SK-N-SH (cell line): Measurements from ENCODE around the gene PGM2L1. TPM values are rescaled to one million over a fixed set of nuclear protein-coding genes. Genes with fewer than 3 reads are reported as not detected.

Experiments
- CTCF ChIA-PET: fragments of 300-600, 350-600 bp; formaldehyde crosslinking; extraction: SDS; loops from one replicate; lab custom pipeline; 2021; lab: Yijun Ruan, JAX
- POLR2A ChIA-PET: fragments of 350-600 bp; sonication (Branson Sonifier 250); formaldehyde crosslinking; extraction: SDS; loops from one replicate; lab custom pipeline; 2020; ENCODE audit warnings: antibody characterized with exemption, inconsistent platforms; lab: Yijun Ruan, JAX
- DNase-seq: peaks from one replicate; pipeline ENCODE4 v3.0.0; 2012
- H2AFZ ChIP-seq: fragments of 200-600 bp; sonication (generic); 2 replicates; pipeline ENCODE4 v1.8.1; 2016; ENCODE audit warnings: antibody characterized with exemption, mild to moderate bottlenecking, low read depth
- H3F3A ChIP-seq: fragments of 200-600 bp; sonication (generic); replicated peaks from 2 replicates; pipeline ENCODE3; 2016; ENCODE audit warnings: antibody characterized with exemption, mild to moderate bottlenecking; ENCODE audit not compliant: insufficient read depth
- H3K27ac ChIP-seq, 2 experiments: fragments of 200-500 bp in 1 of 2; fragments of 200-600 bp in 1 of 2; sonication (Bioruptor generic) in 1 of 2; sonication (generic), shearing (Covaris generic) in 1 of 2; 2 replicates each; pipeline versions ENCODE4 v1.5.1 to v1.6.1; 2014 to 2016; ENCODE audit warnings: low read depth in 2 of 2, inconsistent platforms in 1 of 2, low read length in 1 of 2, mild to moderate bottlenecking in 1 of 2, mixed read lengths in 1 of 2
- H3K27me3 ChIP-seq: fragments of 200-600 bp; sonication (generic), shearing (Covaris generic); 2 replicates; pipeline ENCODE4 v1.6.1; 2016; ENCODE audit warnings: mixed run types; ENCODE audit not compliant: insufficient read depth
- H3K36me3 ChIP-seq, 2 experiments: fragments of 200-500 bp in 1 of 2; fragments of 200-600 bp in 1 of 2; sonication (Bioruptor generic) in 1 of 2; sonication (generic) in 1 of 2; replicated peaks in 1 of 2; 2 replicates each; pipeline versions ENCODE3 to v1.5.1; 2014 to 2016; ENCODE audit warnings: low read length in 1 of 2, mild to moderate bottlenecking in 1 of 2; ENCODE audit not compliant: insufficient read depth in 2 of 2, control insufficient read depth in 1 of 2
- H3K4me1 ChIP-seq, 2 experiments: fragments of 200-500 bp in 1 of 2; fragments of 200-600 bp in 1 of 2; sonication (Bioruptor generic) in 1 of 2; sonication (generic), shearing (Covaris generic) in 1 of 2; 2 replicates each; pipeline versions ENCODE4 v1.5.1 to v1.6.1; 2014 to 2016; ENCODE audit warnings: low read depth in 1 of 2, low read length in 1 of 2, mixed run types in 1 of 2; ENCODE audit not compliant: insufficient read depth in 2 of 2, control insufficient read depth in 1 of 2
- H3K4me2 ChIP-seq: fragments of 200-600 bp; sonication (generic), shearing (Covaris generic); 2 replicates; pipeline ENCODE4 v1.6.1; 2017; ENCODE audit warnings: mixed run types
- H3K4me3 ChIP-seq, 2 experiments: fragments of 200-500 bp in 1 of 2; fragments of 200-600 bp in 1 of 2; sonication (Bioruptor generic) in 1 of 2; sonication (generic), shearing (Covaris generic) in 1 of 2; 2 replicates each; pipeline versions ENCODE4 v1.5.1 to v1.8.1; 2014 to 2016; ENCODE audit warnings: low read depth in 2 of 2, inconsistent platforms in 1 of 2, low read length in 1 of 2, mild to moderate bottlenecking in 1 of 2, mixed read lengths in 1 of 2, moderate library complexity in 1 of 2
- H3K79me2 ChIP-seq: fragments of 200-600 bp; sonication (generic); 2 replicates; pipeline ENCODE4 v1.8.1; 2017; ENCODE audit warnings: mild to moderate bottlenecking; ENCODE audit not compliant: insufficient read depth
- H3K9ac ChIP-seq: fragments of 200-600 bp; sonication (generic); 2 replicates; pipeline ENCODE4 v1.6.1; 2017; ENCODE audit warnings: mixed run types
- H3K9me2 ChIP-seq: fragments of 200-600 bp; sonication (generic); 2 replicates; pipeline ENCODE4 v1.6.1; 2017; ENCODE audit warnings: mixed run types
- H3K9me3 ChIP-seq: fragments of 200-600 bp; sonication (generic); 2 replicates; pipeline ENCODE4 v1.6.1; 2017; ENCODE audit warnings: mixed run types, mild to moderate bottlenecking, moderate library complexity
- H4K20me1 ChIP-seq: fragments of 200-600 bp; sonication (generic); 2 replicates; pipeline ENCODE4 v1.6.1; 2017; ENCODE audit warnings: mild to moderate bottlenecking, mixed run types; ENCODE audit not compliant: insufficient read depth
- CHD2 ChIP-seq: fragments of 150-350 bp; IDR thresholded peaks from 2 replicates; pipeline ENCODE4 v1.6.1; 2018; ENCODE audit warnings: low read length; ENCODE audit not compliant: partially characterized antibody
- EP300 ChIP-seq, 2 experiments: IDR thresholded peaks; 2 replicates each; pipeline versions ENCODE4 v1.4.0 to v1.6.1; 2012; ENCODE audit warnings: borderline replicate concordance in 1 of 2, low read depth in 1 of 2, low read length in 1 of 2
- EZH2phosphoT487 ChIP-seq: fragments of 200-600 bp; sonication (generic); IDR thresholded peaks from 2 replicates; pipeline ENCODE4 v1.6.1; 2017; ENCODE audit warnings: low read depth, mixed run types, mild to moderate bottlenecking, antibody characterized with exemption, moderate library complexity, borderline replicate concordance
- GABPA ChIP-seq: IDR thresholded peaks from 2 replicates; pipeline ENCODE4 v1.4.0; 2012; ENCODE audit warnings: low read depth, mild to moderate bottlenecking
- JUND ChIP-seq: IDR thresholded peaks from 2 replicates; pipeline ENCODE4 v1.4.0; 2012
- MXI1 ChIP-seq: IDR thresholded peaks from 2 replicates; pipeline ENCODE4 v1.6.1; 2012; ENCODE audit warnings: mild to moderate bottlenecking, low read depth, low read length, improper control_type of control experiment
- NFIC ChIP-seq: IDR thresholded peaks from 2 replicates; pipeline ENCODE4 v1.4.0; 2012; ENCODE audit warnings: borderline replicate concordance
- NRF1 ChIP-seq: IDR thresholded peaks from 2 replicates; pipeline ENCODE4 v1.6.1; 2012; ENCODE audit warnings: low read depth, mild to moderate bottlenecking, low read length
- PBX3 ChIP-seq: IDR thresholded peaks from 2 replicates; pipeline ENCODE4; 2012
- RCOR1 ChIP-seq: fragments of 150-350 bp; IDR thresholded peaks from 2 replicates; pipeline ENCODE4 v1.6.1; 2017; ENCODE audit warnings: antibody characterized with exemption, low read length
- RFX5 ChIP-seq: IDR thresholded peaks from 2 replicates; pipeline ENCODE4 v1.6.1; 2012; ENCODE audit warnings: mild to moderate bottlenecking, improper control_type of control experiment, low read length
- RXRA ChIP-seq: IDR thresholded peaks from 2 replicates; pipeline ENCODE4 v1.4.0; 2012; ENCODE audit warnings: low read depth, mild to moderate bottlenecking, borderline replicate concordance
- SIN3A ChIP-seq: IDR thresholded peaks from 2 replicates; pipeline ENCODE4 v1.6.1; 2012; ENCODE audit warnings: low read depth, mild to moderate bottlenecking, low read length, moderate library complexity, borderline replicate concordance
- TAF1 ChIP-seq: IDR thresholded peaks from 2 replicates; pipeline ENCODE4 v1.6.1; 2012; ENCODE audit warnings: low read depth, mild to moderate bottlenecking, low read length, moderate library complexity, borderline replicate concordance
- TCF12 ChIP-seq: IDR thresholded peaks from 2 replicates; pipeline ENCODE4 v1.4.0; 2012
- TEAD4 ChIP-seq: IDR thresholded peaks from 2 replicates; pipeline ENCODE4 v1.4.0; 2012; ENCODE audit warnings: mild to moderate bottlenecking, borderline replicate concordance; ENCODE audit not compliant: insufficient read depth
- YY1 ChIP-seq: IDR thresholded peaks from 2 replicates; pipeline ENCODE4 v1.4.0; 2012; ENCODE audit warnings: low read depth, mild to moderate bottlenecking
- WGBS: methylation state at CpG from one replicate; pipeline ENCODE4 v1.1.6; 2017; ENCODE audit warnings: low lambda C conversion rate; 5-methylcytosine and 5-hydroxymethylcytosine counted together
- polyA plus RNA-seq, 3 experiments: library from polyadenylated mRNA; depleted of rRNA; stranded (reverse); fragments of >200 nt; gene quantifications; 2 replicates each; pipeline ENCODE4 v1.2.3, GENCODE V29; 2012
- TF ChIP-seq, protein P1 (sequence below): IDR thresholded peaks from 2 replicates; pipeline ENCODE4 v1.4.0; 2012; ENCODE audit warnings: low read depth, borderline replicate concordance

The PGM2L1 gene
- polyA plus RNA-seq, 1 of the 3 experiments (the other 2 are of a cell fraction), result 0.90 TPM

- no peaks in the 10 kb centered on the region for H4K20me1 ChIP-seq
- H3F3A ChIP-seq, result peaks cover 7% of the 10 kb centered on the region
- no peaks in the 10 kb centered on the region for H3K27me3 ChIP-seq
- no peaks in the 10 kb centered on the region for H3K79me2 ChIP-seq
- no peaks in the 10 kb centered on the region for H3K9me2 ChIP-seq
- peak overlapping the region; percentile 64 for H3K4me3 ChIP-seq
- WGBS, result 58% methylated on average over 10 of the region's 11 CpGs
- TF ChIP-seq GABPA, result no peak
- TF ChIP-seq RFX5, result no peak
- no peak for TF ChIP-seq RCOR1
- no peak for TF ChIP-seq NRF1
- no peak for TF ChIP-seq CHD2
- TF ChIP-seq RXRA, result no peak
- no peak for TF ChIP-seq SIN3A
- TF ChIP-seq TAF1, result no peak
- TF ChIP-seq, all 33 proteins: peak for 0
- POLR2A ChIA-PET, result no interaction called here
- Histone ChIP-seq H3K9ac (peak overlapping the region; percentile 52; the same call in 1 of the 2 replicates), H3K4me2 (peak overlapping the region; percentile 79), H3K9me3 (0 out of 2 replicates have a peak, but pooled peaks cover 3% of the 10 kb centered on the region), H3K4me1 (peaks cover 6% of the 10 kb centered on the region in 2 experiments), H3K36me3 (no peaks in the 10 kb centered on the region), H2AFZ (peak overlapping the region; percentile 52; the same call in 1 of the 2 replicates), H3K27ac (no peak overlapping the region)
- DNase-seq, result no peak
- CTCF ChIA-PET, result interaction anchor here (1.0 to 1.6 kb wide), 3 partner anchors 28 to 139 kb away, joined by 3 read pairs; no protein-coding TSS in a partner anchor
These were observed 87.4 kb downstream of the PGM2L1 start for GRCh38 chr11:74310857-74311256.

DNA sequence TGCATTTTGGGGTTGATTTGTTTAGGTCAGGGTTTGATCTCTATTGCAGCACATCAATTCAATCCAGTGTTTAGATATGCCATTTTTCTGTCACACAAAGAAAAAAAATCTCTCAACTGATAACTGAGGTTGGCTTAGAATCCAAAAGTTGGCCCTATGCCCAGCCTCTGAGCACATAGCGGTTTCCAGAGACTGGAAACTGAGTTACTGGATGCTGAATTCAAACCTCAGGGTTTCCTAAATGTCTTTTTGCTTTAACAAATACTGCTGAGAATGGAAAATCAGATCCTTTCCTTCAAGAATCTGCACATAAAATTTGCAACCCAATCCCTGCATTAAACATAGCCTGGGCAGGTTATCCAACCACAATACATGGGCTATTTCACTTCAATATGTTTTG, 90.8 kb downstream of the PGM2L1 start:
- peak overlapping the region; percentile 19 for H3K4me2 ChIP-seq
- peaks cover 6% of the 10 kb centered on the region in 2 experiments for H3K4me1 ChIP-seq
- H3F3A ChIP-seq, result peaks cover 4% of the 10 kb centered on the region
- peak overlapping the region; percentile 32 to 39; a peak in 2 of 4 replicates for H3K27ac ChIP-seq
- CTCF ChIA-PET, result no interaction called here
- TF ChIP-seq, protein P1, sequence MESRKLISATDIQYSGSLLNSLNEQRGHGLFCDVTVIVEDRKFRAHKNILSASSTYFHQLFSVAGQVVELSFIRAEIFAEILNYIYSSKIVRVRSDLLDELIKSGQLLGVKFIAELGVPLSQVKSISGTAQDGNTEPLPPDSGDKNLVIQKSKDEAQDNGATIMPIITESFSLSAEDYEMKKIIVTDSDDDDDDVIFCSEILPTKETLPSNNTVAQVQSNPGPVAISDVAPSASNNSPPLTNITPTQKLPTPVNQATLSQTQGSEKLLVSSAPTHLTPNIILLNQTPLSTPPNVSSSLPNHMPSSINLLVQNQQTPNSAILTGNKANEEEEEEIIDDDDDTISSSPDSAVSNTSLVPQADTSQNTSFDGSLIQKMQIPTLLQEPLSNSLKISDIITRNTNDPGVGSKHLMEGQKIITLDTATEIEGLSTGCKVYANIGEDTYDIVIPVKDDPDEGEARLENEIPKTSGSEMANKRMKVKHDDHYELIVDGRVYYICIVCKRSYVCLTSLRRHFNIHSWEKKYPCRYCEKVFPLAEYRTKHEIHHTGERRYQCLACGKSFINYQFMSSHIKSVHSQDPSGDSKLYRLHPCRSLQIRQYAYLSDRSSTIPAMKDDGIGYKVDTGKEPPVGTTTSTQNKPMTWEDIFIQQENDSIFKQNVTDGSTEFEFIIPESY, result no peak
- TF ChIP-seq TCF12 (peak; percentile 43), JUND (peak; percentile 34; the same call in 1 of the 2 replicates), EP300 (IDR thresholded peaks at IDR 0.05; ENCODE audit: borderline replicate concordance in 1 of 2, low read depth in 1 of 2, low read length in 1 of 2) (peak in 1 of 2 experiments; percentile 14; a peak in 1 of 4 replicates), TEAD4 (0 out of 2 replicates have a peak, but pooled peaks have one; percentile 39), MXI1 (no peak), RCOR1 (no peak), NFIC (peak; percentile 90), PBX3 (peak; percentile 1; the same call in 1 of the 2 replicates), EZH2phosphoT487 (no peak), YY1 (no peak)
- TF ChIP-seq, all 33 proteins: peak for 6
- DNase-seq, result peak; percentile 21
- Histone ChIP-seq H2AFZ (peak overlapping the region; percentile 17; the same call in 1 of the 2 replicates), H3K4me3 (no peak overlapping the region), H3K9ac (no peak overlapping the region), H3K27me3 (no peaks in the 10 kb centered on the region), H3K79me2 (no peaks in the 10 kb centered on the region), H4K20me1 (no peaks in the 10 kb centered on the region), H3K9me3 (no peaks in the 10 kb centered on the region), H3K9me2 (no peaks in the 10 kb centered on the region), H3K36me3 (no peaks in the 10 kb centered on the region)
- POLR2A ChIA-PET, result no interaction called here
- WGBS, result 19% methylated on average over 1 of the region's 1 CpG
